NT2/D1 (cell line): ENCODE data around the gene HVCN1.
"Not testable (repeated sequence)": the region's sequence is repeated elsewhere in the genome, so short reads cannot be mapped to it uniquely, and the experiment has no call there.

Experiments used
- DNase-seq: peaks from one replicate; pipeline ENCODE4 v3.0.0-alpha.2; 2011; ENCODE audit warnings: low read depth, low spot score
- H3K27me3 ChIP-seq: 2 replicates; pipeline ENCODE4 v1.6.0; 2011; ENCODE audit warnings: mild to moderate bottlenecking; ENCODE audit not compliant: insufficient read length, insufficient read depth
- H3K36me3 ChIP-seq: 2 replicates; pipeline ENCODE4 v1.6.1; 2011; ENCODE audit warnings: mild to moderate bottlenecking, low read length, mixed read lengths; ENCODE audit not compliant: insufficient read depth, insufficient read length
- H3K4me1 ChIP-seq: 2 replicates; pipeline ENCODE4 v1.5.1; 2011; ENCODE audit not compliant: insufficient read depth, insufficient read length
- H3K4me3 ChIP-seq: 2 replicates; pipeline ENCODE4 v1.5.1; 2011; ENCODE audit warnings: low read depth; ENCODE audit not compliant: insufficient read length
- H3K9ac ChIP-seq: 2 replicates; pipeline ENCODE4 v1.6.0; 2011; ENCODE audit warnings: low read depth; ENCODE audit not compliant: insufficient read length
- H3K9me3 ChIP-seq: 2 replicates; pipeline ENCODE4 v1.5.1; 2011; ENCODE audit warnings: mild to moderate bottlenecking, low read length; ENCODE audit not compliant: insufficient read depth
- SUZ12 ChIP-seq: IDR thresholded peaks from 2 replicates; pipeline ENCODE4 v1.6.1; 2011; ENCODE audit not compliant: insufficient read length, insufficient read depth; ENCODE audit errors: extremely low read depth
- YY1 ChIP-seq: IDR thresholded peaks from 2 replicates; pipeline ENCODE4 v1.6.1; 2011; ENCODE audit not compliant: insufficient read length, insufficient read depth
- ZNF274 ChIP-seq: IDR thresholded peaks from 2 replicates; pipeline ENCODE4 v1.6.1; 2011; ENCODE audit warnings: mild to moderate bottlenecking, low read depth, low read length

HVCN1 gene

DNA sequence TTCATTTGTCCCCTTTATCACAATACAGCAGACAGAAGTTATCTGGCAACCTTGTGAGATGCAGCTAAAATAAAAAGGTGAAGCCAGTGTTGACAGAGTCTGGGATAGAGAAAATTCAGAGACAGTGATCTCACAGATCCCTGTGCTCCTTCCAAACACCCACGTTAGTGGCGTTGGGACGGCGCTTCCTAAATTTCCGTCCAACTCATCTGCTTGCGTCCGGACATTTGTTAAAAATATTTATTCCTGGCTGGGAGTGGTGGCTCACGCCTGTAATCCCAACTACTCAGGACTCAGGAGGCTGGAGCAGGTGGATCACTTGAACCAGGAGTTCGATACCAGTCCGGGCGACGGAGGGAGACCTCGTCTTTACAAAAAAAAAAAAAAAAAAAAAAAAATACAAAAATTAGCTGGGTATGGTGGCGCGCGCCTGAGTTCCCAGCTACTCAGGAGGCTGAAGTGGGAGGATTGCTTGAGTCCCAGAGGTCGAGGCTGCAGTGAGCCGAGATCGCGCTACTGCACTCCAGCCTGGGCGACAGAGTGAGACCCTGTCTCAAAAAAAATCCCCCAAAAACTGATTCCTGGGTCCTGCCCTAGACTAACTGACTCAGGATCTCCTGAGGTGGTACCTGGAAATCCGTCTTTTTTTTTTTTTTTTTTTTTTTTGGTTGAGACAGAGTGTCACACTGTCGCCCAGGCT is 75.7 kb downstream of the HVCN1 start:
- DNase-seq: no peak
- H3K4me1 ChIP-seq: no peaks in the 10 kb centered on the region
- no peak for TF ChIP-seq SUZ12
- TF ChIP-seq ZNF274: no peak
- TF ChIP-seq YY1: no peak
- H3K4me3 ChIP-seq: peak overlapping the region; percentile 94
- no peaks in the 10 kb centered on the region for H3K9me3 ChIP-seq
- H3K27me3 ChIP-seq: no peaks in the 10 kb centered on the region
- peaks cover 10% of the 10 kb centered on the region for H3K36me3 ChIP-seq
- H3K9ac ChIP-seq: peak overlapping the region; percentile 68

DNA sequence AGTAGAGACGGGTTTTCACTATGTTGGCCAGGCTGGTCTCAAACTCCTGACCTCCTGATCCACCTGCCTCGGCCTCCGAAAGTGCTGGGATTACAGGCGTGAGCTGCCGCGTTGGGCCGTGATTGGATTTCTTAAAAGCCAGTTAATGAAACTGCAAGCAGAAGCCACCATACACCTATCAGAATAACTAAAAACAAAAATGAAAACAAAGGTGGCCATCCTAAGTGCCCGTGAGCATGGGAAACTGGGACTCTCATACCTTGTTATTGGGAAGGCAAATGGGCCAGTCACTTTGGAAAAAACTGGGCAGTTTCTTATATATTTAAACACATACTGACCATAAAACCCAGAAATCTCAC is 82.7 kb downstream of the HVCN1 start:
- Histone ChIP-seq H3K4me1 (no peaks in the 10 kb centered on the region), H3K4me3 (no peak overlapping the region), H3K27me3 (no peaks in the 10 kb centered on the region), H3K36me3 (no peaks in the 10 kb centered on the region), H3K9ac (no peak overlapping the region), H3K9me3 (no peaks in the 10 kb centered on the region)
- no peak for TF ChIP-seq SUZ12
- TF ChIP-seq YY1: no peak
- DNase-seq: no peak

DNA sequence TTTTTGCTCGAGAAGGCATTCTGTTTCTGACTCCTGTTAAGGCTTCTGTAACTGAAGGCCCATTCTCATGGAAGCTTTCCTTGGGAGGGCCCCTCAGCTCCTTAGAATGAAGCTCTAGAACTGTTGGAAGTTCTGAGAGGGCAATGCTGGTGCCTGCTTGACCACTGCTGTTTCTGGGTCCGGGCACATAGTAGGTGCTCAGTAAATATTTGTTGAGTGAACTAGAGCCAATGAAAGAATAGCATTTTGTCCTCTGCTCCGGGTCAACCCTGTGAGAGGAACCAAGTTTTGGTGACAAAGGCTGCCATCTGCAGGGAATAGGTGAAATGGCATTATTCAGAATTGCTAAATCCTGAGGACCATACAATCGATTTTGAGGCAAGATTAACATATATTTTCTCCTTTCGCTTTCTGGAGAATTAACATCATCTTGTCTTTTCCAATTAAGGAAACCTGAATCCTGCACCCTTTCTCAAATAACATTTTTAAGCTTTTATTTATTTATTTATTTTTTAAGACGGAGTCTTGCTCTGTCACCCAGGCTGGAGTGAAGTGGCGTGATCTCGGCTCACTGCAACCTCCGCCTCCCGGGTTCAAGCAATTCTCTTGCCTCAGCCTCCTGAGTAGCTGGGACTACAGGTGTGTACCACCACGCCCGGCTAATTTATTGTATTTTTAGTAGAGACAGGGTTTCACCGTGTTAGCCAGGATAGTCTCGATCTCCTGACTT is 86.7 kb downstream of the HVCN1 start:
- DNase-seq, H3K27me3 ChIP-seq, H3K4me3 ChIP-seq, H3K9me3 ChIP-seq, H3K36me3 ChIP-seq, H3K4me1 ChIP-seq, H3K9ac ChIP-seq: not testable (repeated sequence)

DNA sequence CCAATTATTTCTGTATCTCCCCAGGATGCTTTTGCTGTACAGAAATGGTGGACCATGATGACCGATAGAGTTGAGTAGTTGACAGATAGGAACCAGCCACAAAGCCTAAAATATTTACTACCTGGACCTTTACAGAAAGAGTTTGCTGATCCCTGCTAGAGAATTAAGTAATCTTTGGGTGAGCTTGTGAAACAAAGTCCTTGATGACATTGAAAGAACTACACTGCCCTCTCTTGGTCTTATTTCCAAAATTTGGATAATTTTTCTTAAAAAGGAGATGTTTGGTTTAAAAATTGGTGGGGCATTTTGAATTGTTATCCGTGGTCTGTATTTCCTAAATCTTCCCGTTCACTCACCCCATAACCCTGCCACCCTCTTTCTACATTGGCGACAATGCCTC is 88.7 kb downstream of the HVCN1 start:
- Histone ChIP-seq H3K9ac (no peak overlapping the region), H3K4me3 (no peak overlapping the region), H3K36me3 (no peaks in the 10 kb centered on the region), H3K4me1 (no peaks in the 10 kb centered on the region), H3K27me3 (no peaks in the 10 kb centered on the region), H3K9me3 (no peaks in the 10 kb centered on the region)
- TF ChIP-seq SUZ12 (no peak), YY1 (no peak), ZNF274 (no peak)
- no peak for DNase-seq

DNA sequence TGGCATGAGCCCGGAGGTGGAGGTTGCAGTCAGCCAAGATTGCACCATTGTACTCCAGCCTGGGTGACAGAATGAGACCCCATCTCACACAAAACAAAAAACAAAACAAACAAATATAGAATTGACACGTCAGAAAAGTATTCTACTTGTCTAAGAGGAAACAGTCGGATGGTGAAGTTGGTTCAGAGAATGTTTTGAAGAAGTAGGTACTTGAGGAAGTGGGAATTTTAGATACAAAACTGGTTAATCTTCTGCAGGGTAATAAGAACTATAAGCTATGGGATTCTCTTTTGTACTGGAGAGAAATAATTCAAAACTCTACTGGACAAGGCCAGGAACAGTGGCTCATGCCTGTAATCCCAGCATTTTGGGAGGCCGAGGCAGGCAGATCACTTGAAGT is 89.6 kb downstream of the HVCN1 start:
- Histone ChIP-seq H3K9ac (no peak overlapping the region), H3K36me3 (no peaks in the 10 kb centered on the region), H3K27me3 (no peaks in the 10 kb centered on the region), H3K9me3 (no peaks in the 10 kb centered on the region), H3K4me1 (no peaks in the 10 kb centered on the region), H3K4me3 (no peak overlapping the region)
- no peak for TF ChIP-seq ZNF274
- TF ChIP-seq SUZ12: no peak
- TF ChIP-seq YY1: no peak
- DNase-seq: no peak
